Measurements from ENCODE around the gene ELMO1.

DNA sequence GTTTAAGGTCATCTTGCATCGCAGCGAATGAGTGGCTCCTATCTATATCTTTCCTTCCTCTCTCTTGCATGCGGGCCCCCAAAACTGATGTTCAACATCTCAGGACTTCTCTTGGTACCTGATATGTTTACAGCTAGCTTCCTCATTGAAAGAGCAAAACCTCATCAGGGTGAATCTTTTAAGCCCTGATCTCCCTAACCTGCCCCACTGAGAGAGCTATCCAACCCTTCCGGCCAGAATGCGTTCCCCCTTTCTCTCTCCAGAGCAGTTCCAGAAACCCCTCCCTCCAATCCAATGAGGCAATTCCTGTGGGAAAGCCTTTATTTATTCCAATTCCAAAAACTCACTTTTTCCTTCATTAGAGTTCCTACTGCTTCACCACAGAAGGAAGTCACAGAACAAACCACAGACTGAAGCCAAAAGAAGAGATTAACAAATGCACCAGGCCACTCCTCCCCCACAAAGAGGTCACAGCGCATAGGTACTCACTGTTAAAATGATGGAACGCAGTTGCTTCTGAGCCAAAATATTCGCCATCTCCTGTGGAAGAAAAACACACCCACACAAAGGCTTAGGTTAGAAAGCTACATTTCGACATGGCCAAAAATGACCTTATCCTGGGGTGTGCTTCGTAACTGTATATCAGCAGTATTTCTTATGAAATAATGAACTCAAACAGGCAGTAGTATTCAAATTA is 232.4 kb downstream of the ELMO1 start:
- TF ChIP-seq, protein P1, sequence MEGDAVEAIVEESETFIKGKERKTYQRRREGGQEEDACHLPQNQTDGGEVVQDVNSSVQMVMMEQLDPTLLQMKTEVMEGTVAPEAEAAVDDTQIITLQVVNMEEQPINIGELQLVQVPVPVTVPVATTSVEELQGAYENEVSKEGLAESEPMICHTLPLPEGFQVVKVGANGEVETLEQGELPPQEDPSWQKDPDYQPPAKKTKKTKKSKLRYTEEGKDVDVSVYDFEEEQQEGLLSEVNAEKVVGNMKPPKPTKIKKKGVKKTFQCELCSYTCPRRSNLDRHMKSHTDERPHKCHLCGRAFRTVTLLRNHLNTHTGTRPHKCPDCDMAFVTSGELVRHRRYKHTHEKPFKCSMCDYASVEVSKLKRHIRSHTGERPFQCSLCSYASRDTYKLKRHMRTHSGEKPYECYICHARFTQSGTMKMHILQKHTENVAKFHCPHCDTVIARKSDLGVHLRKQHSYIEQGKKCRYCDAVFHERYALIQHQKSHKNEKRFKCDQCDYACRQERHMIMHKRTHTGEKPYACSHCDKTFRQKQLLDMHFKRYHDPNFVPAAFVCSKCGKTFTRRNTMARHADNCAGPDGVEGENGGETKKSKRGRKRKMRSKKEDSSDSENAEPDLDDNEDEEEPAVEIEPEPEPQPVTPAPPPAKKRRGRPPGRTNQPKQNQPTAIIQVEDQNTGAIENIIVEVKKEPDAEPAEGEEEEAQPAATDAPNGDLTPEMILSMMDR (IDR thresholded peaks at IDR 0.05), result no peak
- TF ChIP-seq EP300 (IDR thresholded peaks at IDR 0.05), result no peak

Data from ovary (tissue), 3 donors.